Peyer's patch (tissue), 4 donors: ENCODE data around the gene DNM3.

ENCODE experiments used
- POLR2A ChIP-seq, 2 donors: fragments of 450-650 bp; IDR thresholded peaks; one replicate each; pipeline ENCODE4 v1.5.1; 2017; ENCODE audit warnings: antibody characterized with exemption in 2 of 2, mild to moderate bottlenecking in 2 of 2, moderate library complexity in 2 of 2
- TF ChIP-seq, protein P1 (sequence below), 6 experiments: fragments of 450-650 bp in 4 of 6; fragments of 200-600 bp in 2 of 6; sonication (generic) in 1 of 6; IDR thresholded peaks; one replicate each; pipeline ENCODE4 v1.5.1; 2017 to 2019; ENCODE audit warnings: antibody characterized with exemption in 6 of 6, mild to moderate bottlenecking in 3 of 6, moderate library complexity in 1 of 6

DNA sequence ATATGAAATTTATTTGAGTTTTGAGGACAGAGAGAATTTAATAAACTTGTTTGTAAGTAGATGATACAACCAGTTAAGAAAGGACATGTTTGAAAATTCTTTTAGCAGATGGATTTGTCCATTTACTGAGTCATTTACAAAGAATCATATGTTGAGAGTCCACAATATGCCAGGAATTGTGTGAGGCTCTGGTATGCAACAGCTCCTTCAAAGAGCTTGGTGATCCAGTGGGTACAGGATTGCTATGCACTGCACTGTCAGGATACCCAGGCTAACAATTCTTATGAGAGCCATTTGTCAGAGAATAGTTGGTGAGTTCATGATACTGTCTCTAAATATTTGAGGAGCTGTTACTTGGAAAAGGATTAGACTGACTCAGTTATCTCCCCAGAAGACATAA, 11.0 kb downstream of the DNM3 start:
- TF ChIP-seq, protein P1, sequence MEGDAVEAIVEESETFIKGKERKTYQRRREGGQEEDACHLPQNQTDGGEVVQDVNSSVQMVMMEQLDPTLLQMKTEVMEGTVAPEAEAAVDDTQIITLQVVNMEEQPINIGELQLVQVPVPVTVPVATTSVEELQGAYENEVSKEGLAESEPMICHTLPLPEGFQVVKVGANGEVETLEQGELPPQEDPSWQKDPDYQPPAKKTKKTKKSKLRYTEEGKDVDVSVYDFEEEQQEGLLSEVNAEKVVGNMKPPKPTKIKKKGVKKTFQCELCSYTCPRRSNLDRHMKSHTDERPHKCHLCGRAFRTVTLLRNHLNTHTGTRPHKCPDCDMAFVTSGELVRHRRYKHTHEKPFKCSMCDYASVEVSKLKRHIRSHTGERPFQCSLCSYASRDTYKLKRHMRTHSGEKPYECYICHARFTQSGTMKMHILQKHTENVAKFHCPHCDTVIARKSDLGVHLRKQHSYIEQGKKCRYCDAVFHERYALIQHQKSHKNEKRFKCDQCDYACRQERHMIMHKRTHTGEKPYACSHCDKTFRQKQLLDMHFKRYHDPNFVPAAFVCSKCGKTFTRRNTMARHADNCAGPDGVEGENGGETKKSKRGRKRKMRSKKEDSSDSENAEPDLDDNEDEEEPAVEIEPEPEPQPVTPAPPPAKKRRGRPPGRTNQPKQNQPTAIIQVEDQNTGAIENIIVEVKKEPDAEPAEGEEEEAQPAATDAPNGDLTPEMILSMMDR (IDR thresholded peaks at IDR 0.05), result no peak
- TF ChIP-seq POLR2A (IDR thresholded peaks at IDR 0.05), result no peak
